ENCODE measurements around the gene SLC31A1. TPM values are rescaled to one million over a fixed set of nuclear protein-coding genes. Genes with fewer than 3 reads are reported as not detected.
"Not testable (repeated sequence)": the region's sequence is repeated elsewhere in the genome, so short reads cannot be mapped to it uniquely, and the experiment has no call there.

The SLC31A1 gene
- total RNA-seq, 4 donors from 2014 or later = 22.9 to 45.0 (median 33.9) TPM

DNA sequence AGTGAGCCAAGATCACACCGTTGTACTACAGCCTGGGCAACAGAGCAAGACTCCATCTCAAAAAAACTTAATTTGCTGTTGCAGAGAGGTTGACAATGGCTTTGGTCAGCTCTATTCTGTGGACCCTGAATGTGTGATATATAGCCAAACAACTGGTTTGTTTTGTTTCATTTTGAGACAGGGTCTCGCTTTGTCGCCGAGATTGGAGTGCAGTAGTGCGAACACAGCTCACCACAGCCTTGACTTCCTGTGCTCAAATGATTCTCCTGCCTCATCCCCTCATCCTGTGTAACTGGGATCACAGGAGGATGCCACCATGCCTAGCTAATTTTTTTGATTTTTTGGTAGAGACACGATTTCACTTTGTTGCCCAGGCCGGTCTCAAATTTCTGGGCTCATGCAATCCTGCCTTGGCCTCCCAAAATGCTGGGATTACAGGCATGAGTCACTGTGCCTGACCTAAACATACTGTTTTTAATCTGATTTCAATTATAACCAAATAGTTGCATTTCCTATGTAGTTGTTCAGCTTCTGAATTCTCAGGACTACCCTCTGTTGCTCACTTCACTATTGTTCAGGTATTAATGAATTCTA lies 72.0 kb downstream of the SLC31A1 start:
- DNase-seq (ENCODE audit: low spot score in 2 of 2) = no peak
- intact Hi-C loops (cut with DNase I; ENCODE audit: low total_unique reads) = loop anchor here (10.0 kb wide), 1 partner anchor 361 kb away; no protein-coding TSS in a partner anchor
- no peak for TF ChIP-seq POLR2A (IDR thresholded peaks at IDR 0.05)
- TF ChIP-seq CTCF (IDR thresholded peaks at IDR 0.05) = no peak
- H3K4me3 ChIP-seq (ENCODE audit: low read depth, poor library complexity, severe bottlenecking) = no peak overlapping the region
- WGBS, 2 donors = 78 to 84% methylated on average over 7 of the region's 7 CpGs

DNA sequence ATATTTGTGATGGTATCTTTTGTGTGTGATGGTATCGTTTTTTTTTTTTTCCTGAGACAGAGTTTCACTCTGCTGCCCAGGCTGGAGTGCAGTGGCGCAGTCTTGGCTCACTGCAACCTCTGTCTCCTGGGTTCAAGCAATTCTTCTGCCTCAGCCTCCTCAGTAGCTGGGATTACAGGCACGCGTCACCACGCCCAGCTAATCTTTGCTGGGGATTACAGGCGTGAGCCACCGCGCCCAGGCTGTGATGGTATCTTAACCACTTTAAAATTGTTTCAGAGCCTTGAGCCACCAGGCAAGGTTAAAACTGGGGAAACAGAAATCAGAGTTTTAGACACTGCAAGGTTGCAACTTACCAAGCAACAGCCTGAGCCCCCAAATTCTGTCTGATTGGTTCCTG lies 74.9 kb downstream of the SLC31A1 start:
- 79 to 83% methylated on average over 8 of the region's 8 CpGs for WGBS, 2 donors
- intact Hi-C loops (cut with DNase I; ENCODE audit: low total_unique reads) = loop anchor here (10.0 kb wide), 1 partner anchor 359 kb away; no protein-coding TSS in a partner anchor
- not testable (repeated sequence) for H3K4me3 ChIP-seq (ENCODE audit: low read depth, poor library complexity, severe bottlenecking); DNase-seq (ENCODE audit: low spot score in 2 of 2)

GRCh38 chr9:113296796-113297558 lies 75.6 kb downstream of the SLC31A1 start:
- DNase-seq (ENCODE audit: low spot score in 2 of 2) = no peak
- intact Hi-C loops (cut with DNase I; ENCODE audit: low total_unique reads) = loop anchor here (10.0 kb wide), 1 partner anchor 358 kb away; no protein-coding TSS in a partner anchor
- H3K4me3 ChIP-seq (ENCODE audit: low read depth, poor library complexity, severe bottlenecking) = no peak overlapping the region
- 73 to 79% methylated on average over 9 of the region's 9 CpGs for WGBS, 2 donors
- TF ChIP-seq CTCF (IDR thresholded peaks at IDR 0.05) (no peak), POLR2A (IDR thresholded peaks at IDR 0.05) (no peak)

GRCh38 chr9:113298311-113298710 lies 77.0 kb downstream of the SLC31A1 start:
- intact Hi-C loops (cut with DNase I; ENCODE audit: low total_unique reads) = loop anchor here (10.0 kb wide), 1 partner anchor 356 kb away; no protein-coding TSS in a partner anchor
- DNase-seq (ENCODE audit: low spot score in 2 of 2) = no peak
- WGBS, 2 donors = 82 to 92% methylated on average over 8 of the region's 8 CpGs
- no peak overlapping the region for H3K4me3 ChIP-seq (ENCODE audit: low read depth, poor library complexity, severe bottlenecking)
- TF ChIP-seq CTCF (IDR thresholded peaks at IDR 0.05) (no peak), POLR2A (IDR thresholded peaks at IDR 0.05) (no peak)

GRCh38 chr9:113298924-113299770 lies 77.8 kb downstream of the SLC31A1 start:
- intact Hi-C loops (cut with DNase I; ENCODE audit: low total_unique reads) = loop anchor here (10.0 kb wide), 1 partner anchor 356 kb away; no protein-coding TSS in a partner anchor
- WGBS, 2 donors = 87 to 92% methylated on average over 12 to 15 of the region's 15 CpGs
- no peak overlapping the region for H3K4me3 ChIP-seq (ENCODE audit: low read depth, poor library complexity, severe bottlenecking)
- TF ChIP-seq POLR2A (IDR thresholded peaks at IDR 0.05) (no peak), CTCF (IDR thresholded peaks at IDR 0.05) (no peak)
- DNase-seq (ENCODE audit: low spot score in 2 of 2) = no peak

Data from lower leg skin (tissue), 4 donors.